Renal pelvis (tissue), 12 donors: Measurements from ENCODE around the gene FURIN. TPM values are rescaled to one million over a fixed set of nuclear protein-coding genes. Genes with fewer than 3 reads are reported as not detected.
"Not testable (repeated sequence)": the region's sequence is repeated elsewhere in the genome, so short reads cannot be mapped to it uniquely, and the experiment has no call there.

ENCODE experiments used
- DNase-seq: peaks from one replicate; pipeline ENCODE4 v3.0.0-alpha.2; 2013
- long read RNA-seq, 16 experiments: transcript quantifications; one replicate each; lab custom pipeline, GENCODE V29; 2026
- polyA plus RNA-seq, 3 donors: library from polyadenylated mRNA; unstranded; fragments of 120-200 nt; gene quantifications; one replicate each; pipeline ENCODE4 v1.2.1, GENCODE V29; 2013; ENCODE audit not compliant: insufficient read length in 3 of 3

Gene FURIN
- 10 to 100 TPM; 43.6 to 54.6 (median 50.6) TPM for polyA plus RNA-seq
- long read RNA-seq, donor 1, full-length matches to known transcripts, result 2 of 8 reads
- long read RNA-seq, donor 1, partial matches to known transcripts, result 6 of 8 reads
- long read RNA-seq, donor 1, other reads (novel, unspliced or antisense), result 0 of 8 reads
- long read RNA-seq, donor 2, full-length matches to known transcripts, result 12 of 12 reads
- long read RNA-seq, donor 2, partial matches to known transcripts, result 0 of 12 reads
- long read RNA-seq, donor 2, other reads (novel, unspliced or antisense), result 0 of 12 reads
- long read RNA-seq, donor 3, full-length matches to known transcripts, result 5 of 10 reads
- long read RNA-seq, donor 3, partial matches to known transcripts, result 5 of 10 reads
- long read RNA-seq, donor 3, other reads (novel, unspliced or antisense), result 0 of 10 reads
- long read RNA-seq, donor 4, full-length matches to known transcripts, result 7 of 7 reads
- long read RNA-seq, donor 4, partial matches to known transcripts, result 0 of 7 reads
- long read RNA-seq, donor 4, other reads (novel, unspliced or antisense), result 0 of 7 reads
- long read RNA-seq, donor 5, full-length matches to known transcripts, result 2 of 2 reads
- long read RNA-seq, donor 5, partial matches to known transcripts, result 0 of 2 reads
- long read RNA-seq, donor 5, other reads (novel, unspliced or antisense), result 0 of 2 reads
- long read RNA-seq, donor 6, full-length matches to known transcripts, result 5 of 5 reads
- long read RNA-seq, donor 6, partial matches to known transcripts, result 0 of 5 reads
- long read RNA-seq, donor 6, other reads (novel, unspliced or antisense), result 0 of 5 reads
- long read RNA-seq, donor 7, full-length matches to known transcripts, result 7 of 52 reads
- long read RNA-seq, donor 7, partial matches to known transcripts, result 45 of 52 reads
- long read RNA-seq, donor 7, other reads (novel, unspliced or antisense), result 0 of 52 reads
- long read RNA-seq, donor 8, result 0 reads
- long read RNA-seq, donor 9, full-length matches to known transcripts, result 5 of 5 reads
- long read RNA-seq, donor 9, partial matches to known transcripts, result 0 of 5 reads
- long read RNA-seq, donor 9, other reads (novel, unspliced or antisense), result 0 of 5 reads
- long read RNA-seq, donor 10, full-length matches to known transcripts, result 7 of 7 reads
- long read RNA-seq, donor 10, partial matches to known transcripts, result 0 of 7 reads
- long read RNA-seq, donor 10, other reads (novel, unspliced or antisense), result 0 of 7 reads
- long read RNA-seq, donor 11, full-length matches to known transcripts, result 2 of 9 reads
- long read RNA-seq, donor 11, partial matches to known transcripts, result 7 of 9 reads
- long read RNA-seq, donor 11, other reads (novel, unspliced or antisense), result 0 of 9 reads
- long read RNA-seq, donor 12, full-length matches to known transcripts, result 9 of 31 reads
- long read RNA-seq, donor 12, partial matches to known transcripts, result 22 of 31 reads
- long read RNA-seq, donor 12, other reads (novel, unspliced or antisense), result 0 of 31 reads
- long read RNA-seq, donor 13, full-length matches to known transcripts, result 1 of 28 reads
- long read RNA-seq, donor 13, partial matches to known transcripts, result 27 of 28 reads
- long read RNA-seq, donor 13, other reads (novel, unspliced or antisense), result 0 of 28 reads
- long read RNA-seq, donor 14, result 0 reads
- long read RNA-seq, donor 15, result 0 reads
- long read RNA-seq, donor 16, full-length matches to known transcripts, result 4 of 4 reads
- long read RNA-seq, donor 16, partial matches to known transcripts, result 0 of 4 reads
- long read RNA-seq, donor 16, other reads (novel, unspliced or antisense), result 0 of 4 reads

DNA sequence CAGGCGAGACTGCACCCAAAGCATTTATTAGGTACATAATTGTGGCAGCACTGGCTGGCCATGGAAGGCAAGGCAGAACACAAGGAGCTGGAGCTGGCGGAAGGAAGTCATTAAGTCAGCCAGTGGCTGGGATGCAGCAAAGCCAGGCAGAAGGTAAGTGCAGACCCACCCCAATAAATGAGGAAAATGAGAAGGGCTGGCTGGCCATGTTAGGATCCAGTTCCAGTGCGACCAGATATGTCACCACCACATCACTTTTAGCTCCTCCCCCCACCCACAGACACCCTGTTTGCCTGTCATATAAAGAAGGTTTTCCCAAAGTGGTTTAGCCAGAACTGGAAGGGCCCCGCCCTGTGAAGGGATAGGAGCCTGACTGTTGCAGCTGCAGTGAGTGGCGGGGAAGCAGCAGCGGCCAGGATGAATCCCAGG lies at the start of gene FURIN:
FURIN (plus strand) TSS at position 328 of the 429 bp plus-strand sequence. CDS start 7,153 bp downstream, outside the sequence.
- no peak for DNase-seq

DNA sequence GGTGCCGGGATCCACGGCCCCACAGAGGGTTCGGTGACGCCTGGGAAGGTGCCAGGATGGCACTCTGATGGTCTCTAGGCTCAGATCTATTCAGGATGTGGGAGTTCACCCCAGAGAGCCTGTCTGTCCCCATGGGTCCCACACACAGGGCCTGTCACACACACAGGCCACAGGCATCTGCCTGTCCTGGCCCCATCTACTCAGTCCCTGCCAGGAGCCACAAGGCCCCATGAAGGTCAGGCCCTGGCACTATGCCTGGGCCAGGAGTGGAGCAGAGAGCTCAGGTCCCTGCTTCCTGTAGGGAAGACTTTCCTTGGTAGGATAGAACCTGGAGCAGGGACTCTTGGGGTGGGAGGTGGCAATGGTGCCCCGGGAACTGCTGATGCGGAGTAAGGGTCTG lies 49.0 kb upstream of the FURIN start:
- no peak for DNase-seq

DNA sequence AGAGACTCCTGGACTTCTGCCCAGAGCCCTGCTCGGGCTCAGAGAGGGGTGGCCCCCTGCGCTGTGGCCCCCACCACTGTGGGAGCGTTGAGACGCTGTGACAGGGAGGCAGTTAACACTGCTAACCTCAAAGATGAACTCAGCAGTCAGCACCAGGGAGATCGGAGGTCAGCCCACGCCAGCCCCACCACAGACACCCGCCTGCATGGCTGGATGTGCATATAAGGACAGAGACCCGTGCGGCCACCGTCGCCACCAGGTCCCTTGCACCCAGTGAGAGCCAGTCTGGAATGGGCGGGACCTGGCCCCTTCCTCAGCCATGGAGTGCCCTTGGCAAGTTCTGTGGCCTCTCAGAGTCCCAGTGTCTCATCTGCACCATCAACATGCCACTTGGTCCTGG lies 48.5 kb upstream of the FURIN start:
- no peak for DNase-seq

DNA sequence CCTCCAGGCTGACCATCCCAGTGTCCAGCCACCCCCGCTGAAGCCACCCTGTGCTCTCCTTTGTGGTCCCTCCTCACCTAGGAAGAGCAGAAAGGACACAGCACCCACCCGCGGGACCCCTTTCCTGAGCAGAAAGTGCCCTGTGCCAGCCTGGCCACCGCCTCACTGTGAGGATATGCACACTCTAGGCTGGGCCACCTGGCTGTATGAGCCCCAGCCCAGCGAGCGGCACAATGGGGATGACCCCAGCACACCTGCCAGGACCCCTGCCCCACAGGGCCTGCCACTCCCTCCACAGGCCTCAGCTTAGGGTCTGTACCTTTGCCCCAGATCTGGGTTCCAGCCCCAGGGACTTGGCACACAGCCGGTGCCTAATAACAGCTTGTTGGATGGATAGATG lies 47.9 kb upstream of the FURIN start:
- DNase-seq, result no peak

DNA sequence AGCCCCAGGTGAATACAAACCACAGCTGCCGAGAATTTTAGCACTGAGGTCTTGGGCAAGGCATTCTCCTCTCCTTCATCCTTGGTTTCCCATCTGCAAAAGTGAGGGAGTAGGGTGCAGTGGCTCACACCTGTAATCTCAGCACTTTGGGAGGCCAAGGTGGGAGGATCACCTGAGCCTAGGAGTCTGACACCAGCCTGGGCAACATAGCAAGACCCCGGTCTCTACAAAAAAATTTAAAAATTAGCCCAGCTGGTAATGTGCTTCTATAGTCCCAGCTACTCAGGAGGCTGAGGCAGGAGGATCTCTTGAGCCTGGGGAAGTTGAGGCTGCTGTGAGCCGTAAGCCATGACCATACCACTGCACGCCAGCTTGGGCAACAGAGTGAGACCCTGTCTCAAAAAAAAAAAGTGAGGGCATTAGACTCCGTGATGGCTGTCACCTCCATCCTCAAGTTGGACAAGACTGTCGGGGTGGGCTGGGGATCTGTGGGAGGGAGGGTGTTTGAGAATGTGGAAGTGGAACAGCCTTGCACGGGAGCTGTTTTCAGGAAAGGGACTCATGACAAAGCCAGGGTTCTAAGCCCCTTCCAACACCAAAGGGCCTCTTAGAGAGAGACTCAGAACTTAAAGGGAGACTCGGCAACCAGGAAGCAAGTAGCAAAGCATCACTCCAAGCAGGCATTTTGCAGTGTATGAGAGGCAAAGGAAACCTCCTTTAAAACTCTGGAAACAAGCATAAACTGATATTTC lies 46.0 kb upstream of the FURIN start:
- DNase-seq, result no peak

DNA sequence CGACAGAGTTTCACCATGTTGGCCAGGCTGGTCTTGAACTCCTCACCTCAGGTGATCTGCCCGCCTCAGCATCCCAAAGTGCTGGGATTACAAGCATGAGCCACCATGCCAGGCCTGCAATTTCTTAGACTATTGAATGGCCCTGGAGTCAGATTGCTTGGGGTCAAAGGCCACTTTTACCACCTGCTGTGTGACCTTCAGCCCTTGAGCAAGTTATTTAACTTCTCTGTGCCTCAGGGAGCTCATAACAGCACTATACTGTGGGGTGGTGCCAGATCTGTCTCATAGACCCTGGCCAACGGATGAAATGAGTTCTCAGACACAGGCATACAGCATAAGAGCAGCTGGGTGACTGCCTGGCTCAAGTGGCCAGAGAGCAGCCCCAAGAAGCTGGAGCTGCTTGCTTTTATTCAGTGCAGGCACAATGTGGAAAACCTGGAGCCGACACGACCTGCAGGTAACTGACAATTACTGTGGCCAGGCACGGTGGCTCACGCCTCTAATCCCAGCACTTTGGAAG lies 44.9 kb upstream of the FURIN start:
- no peak for DNase-seq

DNA sequence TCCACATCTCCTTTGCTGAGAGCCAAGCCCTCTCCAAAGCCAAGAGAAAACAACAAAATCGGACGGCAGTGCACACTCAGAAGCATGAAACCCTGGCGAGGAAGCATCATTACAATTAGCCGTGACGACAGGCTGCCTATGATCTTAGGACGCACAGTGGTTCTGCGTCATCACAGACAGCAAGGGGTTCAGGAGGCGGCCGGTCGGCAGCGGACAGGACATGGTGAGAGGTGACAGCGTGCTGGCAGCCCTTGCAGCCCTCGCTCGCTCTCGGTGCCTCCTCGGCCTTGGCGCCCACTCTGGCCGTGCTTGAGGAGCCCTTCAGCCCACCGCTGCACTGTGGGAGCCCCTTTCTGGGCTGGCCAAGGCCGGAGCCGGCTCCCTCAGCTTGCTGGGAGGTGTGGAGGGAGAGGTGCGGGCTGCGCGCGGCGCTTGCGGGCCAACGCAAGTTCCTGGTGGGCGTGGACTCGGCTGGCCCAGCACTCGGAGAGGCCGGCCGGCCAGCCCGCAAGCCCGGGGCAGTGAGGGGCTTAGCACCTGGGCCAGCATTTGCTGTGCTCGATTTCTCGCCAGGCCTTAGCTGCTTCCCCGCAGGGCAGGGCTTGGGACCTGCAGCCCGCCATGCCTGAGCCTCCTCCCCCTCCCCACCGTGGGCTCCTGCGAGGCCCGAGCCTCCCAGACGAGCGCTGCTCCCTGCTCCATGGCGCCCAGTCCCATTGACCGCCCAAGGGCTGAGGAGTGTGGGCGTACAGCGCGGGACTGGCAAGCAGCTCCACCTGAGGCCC lies 43.1 kb upstream of the FURIN start:
- not testable (repeated sequence) for DNase-seq

DNA sequence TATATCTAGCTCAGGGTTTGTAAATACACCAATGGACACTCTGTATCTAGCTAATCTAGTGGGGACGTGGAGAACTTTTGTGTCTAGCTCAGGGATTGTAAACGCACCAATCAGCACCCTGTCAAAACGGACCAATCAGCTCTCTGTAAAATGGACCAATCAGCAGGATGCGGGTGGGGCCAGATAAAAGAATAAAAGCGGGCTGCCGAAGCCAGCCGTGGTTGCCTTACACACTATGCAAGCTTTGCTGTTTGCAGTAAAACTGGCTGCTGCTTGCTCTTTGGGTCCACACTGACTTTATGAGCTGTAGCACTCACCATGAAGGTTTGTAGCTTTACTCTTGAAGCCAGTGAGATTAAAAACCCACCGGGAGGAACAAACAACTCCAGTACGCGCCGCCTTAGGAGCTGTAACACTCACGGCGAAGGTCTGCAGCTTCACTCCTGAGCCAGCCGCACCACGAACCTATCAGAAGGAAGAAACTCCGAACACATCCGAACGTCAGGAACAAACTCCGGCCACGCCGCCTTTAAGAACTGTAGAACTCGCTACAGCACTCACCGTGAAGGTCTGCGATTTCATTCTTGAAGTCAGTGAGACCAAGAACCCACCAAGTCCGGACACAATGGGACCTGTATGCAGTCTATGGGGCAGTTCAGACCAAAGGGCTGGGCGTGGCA lies 42.0 kb upstream of the FURIN start:
- DNase-seq, result not testable (repeated sequence)

DNA sequence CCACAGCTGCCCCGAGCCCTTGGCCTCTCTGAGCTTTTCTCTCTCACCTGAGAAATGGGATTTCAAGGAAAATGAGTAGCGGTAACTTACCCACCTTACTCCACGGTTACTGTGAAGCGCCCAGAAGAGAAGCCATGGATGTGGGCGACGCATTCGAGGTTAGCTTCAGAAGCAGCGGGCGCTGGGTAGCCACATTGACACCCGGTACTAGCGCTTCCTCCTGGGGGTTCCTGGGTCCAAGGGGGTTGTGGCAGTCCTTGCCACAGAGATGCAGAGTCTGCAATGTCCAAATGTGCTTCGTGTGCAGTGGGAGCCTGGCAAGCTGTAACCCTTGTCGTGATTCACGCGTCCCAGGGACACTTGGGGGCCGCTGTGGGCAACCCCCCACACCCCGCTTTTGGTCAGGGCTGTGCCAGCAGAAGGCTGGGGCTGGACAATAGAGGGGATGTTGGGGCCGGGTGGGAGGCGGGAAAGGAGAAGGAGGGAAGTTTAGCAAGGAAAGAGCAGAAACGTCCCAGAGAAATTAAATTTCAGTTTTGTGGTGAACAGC lies 41.4 kb upstream of the FURIN start:
- DNase-seq, result no peak

DNA sequence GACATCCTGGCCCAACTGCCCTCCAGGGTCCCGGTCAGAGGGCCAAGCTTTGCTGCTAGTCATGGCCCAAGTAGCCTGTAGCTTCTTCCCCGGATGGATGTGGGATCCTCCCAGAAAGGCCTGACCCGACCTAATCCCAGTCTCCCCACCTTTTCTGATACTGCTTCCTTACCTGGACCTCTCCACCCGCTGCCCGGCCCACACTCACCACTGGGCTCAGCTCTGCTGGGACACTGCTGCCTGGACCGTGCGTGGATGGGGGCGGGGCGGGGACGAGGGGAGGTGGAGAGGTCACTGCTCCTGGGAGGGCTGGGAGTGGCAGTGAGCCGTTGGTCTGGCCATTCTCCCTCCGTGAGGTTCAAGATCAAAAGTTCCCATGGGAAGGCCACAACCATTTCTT lies 40.3 kb upstream of the FURIN start:
- DNase-seq, result no peak

DNA sequence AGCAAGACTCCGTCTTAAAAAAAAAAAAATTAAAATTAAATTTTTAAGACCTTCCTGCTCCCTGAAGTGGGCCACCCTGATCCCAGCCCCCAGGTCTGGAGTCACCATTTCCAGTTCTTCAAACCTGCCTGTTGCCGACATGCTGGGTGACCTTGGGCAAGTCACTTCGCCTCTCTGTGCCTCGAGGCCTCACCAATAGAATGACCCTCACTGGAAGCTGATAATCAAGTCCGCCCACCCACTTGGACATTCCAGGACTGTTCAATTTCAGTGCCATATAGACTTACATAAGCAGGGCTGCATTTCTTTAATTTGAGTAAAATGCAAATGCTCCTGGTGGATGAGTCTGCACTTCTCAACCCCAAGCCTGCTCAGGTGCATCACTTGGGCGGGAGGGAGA lies 39.3 kb upstream of the FURIN start:
- no peak for DNase-seq

DNA sequence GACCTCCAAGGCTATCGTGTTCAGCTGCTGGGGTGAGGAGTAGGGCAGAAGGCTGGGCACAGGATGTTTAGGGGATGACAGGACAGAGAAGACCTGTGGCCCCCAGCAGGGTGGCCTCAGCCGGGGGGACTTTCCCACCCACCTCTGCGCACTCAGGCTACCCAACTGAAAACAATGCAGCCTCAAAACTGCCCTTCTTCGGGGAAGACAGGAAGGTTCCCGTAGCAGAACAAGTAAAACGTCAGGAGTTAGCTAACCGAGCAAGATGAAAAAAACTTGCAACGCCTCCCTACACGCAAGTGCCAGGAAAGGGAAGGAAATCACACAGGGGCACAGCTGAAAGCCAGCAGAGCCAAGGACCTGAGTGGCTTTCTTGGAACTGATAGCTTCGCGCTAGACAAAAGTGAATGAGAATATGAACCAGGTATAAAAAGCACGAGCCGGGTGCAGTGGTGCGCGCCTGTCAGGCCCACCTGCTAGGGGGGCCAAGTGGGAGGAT lies 38.4 kb upstream of the FURIN start:
- no peak for DNase-seq

DNA sequence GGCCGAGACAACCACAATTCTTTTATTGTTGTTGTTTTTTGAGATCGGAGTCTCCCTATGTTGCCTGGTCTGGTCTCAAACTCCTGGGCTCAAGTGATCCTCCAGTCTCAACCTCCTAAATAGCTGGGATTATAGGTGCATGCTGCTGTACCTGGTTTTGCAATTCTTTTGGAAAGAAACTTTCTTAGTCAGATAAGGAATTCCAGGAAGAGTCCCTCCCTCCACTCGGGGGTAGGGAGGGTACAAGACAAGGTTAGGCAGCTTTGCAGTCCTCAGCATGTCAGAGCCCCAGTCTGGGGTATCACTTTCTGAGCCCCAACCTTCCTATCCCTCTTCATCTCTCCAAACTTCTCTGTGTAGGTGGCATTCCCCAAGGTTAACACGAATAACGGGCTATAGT lies 33.8 kb upstream of the FURIN start:
- no peak for DNase-seq

DNA sequence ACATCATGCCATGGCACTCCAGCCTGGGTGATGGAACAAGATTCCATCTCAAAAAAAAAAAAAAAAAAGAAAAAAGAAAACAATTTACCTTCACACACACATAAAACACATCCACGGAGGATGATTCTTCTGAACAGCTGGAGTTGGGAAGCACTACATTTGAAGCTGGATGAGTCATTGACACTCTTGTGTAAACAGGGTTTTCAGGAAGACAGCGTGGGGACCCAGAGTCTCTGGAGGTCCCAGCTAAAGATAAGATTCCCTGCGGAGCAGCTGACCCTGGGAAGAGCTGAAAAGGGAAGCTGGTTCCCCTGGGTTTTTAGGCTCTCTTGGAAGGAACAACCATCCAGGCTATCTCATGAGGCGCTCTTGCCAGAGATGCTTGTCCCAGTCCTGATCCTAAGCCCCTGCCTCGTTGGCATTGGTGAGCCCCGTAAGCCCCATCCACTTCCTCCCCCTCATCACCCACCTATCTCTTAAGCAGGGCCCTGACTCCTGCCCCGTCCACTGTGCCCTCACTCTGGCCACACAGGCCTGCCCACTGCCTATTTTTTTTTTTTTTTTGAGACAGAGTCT lies 32.0 kb upstream of the FURIN start:
- no peak for DNase-seq

DNA sequence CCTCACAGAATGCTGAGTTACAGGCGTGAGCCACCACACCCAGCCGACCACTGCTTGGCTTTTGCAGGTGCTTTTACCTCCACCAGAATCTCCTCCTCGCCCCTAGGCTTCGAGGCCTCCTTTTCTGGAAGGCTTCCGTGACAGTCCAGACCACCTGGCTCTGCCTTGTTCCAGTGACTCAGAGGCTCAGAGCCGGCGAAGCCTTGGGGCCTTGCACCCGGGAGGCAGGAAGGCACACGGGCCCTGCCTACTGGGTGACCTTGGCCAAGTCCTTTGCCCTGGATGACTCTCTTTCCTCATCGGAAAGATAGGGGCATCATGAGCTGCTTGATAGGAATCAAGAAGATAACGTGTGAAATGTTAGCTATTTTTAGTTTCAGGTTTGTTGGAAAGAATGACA lies 31.3 kb upstream of the FURIN start:
- no peak for DNase-seq

DNA sequence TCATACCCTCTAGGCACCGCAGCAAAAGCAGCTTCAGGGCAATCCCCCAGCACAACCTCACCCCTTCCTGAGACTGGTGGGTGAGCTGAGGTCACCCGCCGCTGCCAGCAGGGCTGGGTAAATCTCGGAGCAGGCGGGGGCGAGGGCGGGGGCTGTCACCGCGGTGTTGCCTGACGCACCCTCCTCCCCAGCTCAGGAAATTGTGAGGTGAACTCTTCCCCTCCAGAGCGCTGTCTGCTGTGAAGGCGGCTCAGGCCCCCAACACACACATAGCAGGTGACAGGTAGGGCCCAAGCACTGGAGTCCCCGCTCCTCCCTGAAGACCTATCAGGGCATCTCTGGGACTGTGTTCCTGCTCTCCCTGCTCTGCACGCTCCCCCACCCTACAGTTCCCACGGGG lies 30.2 kb upstream of the FURIN start:
- no peak for DNase-seq

DNA sequence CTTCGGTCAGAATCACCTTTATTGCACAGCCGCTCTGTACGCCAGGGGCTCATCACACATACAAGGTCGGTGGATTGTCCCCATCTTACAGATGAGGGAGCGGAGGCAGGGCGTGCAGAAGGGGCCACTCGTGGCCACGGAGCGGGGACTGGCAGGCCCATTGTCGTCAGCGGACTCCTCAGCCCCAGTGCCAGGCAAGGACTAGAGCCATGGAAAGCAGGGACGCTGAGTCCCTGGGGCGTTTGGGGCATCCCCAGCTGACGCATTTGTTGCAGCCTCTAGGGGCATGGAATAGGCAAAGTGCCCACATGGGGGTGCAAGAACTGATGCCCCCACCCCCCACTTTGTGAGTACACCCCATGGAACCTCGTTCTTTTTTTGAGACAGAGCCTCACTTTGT lies 29.8 kb upstream of the FURIN start:
- DNase-seq, result no peak
